Measurements from ENCODE around the gene PIK3CD. TPM values are rescaled to one million over a fixed set of nuclear protein-coding genes. Genes with fewer than 3 reads are reported as not detected.

Gene PIK3CD
- total and polyA plus RNA-seq, 4 donors: 1.8 to 11.3 (median 3.4) TPM

- no peaks in the 10 kb centered on the region for H3K36me3 ChIP-seq (ENCODE audit: control insufficient read depth in 4 of 4, insufficient read depth in 3 of 4, low read depth in 1 of 4, low read length in 3 of 4)
- H3K4me3 ChIP-seq (ENCODE audit: low read depth in 1 of 3, low read length in 3 of 3): peak overlapping the region in 1 of 3 donors; percentile 6
- peak overlapping the region in 1 of 2 donors; percentile 10 for H3K27ac ChIP-seq (ENCODE audit: low read depth in 1 of 2, low read length in 2 of 2)
- no peak for DNase-seq (ENCODE audit: low spot score)
- peaks cover 0 to 5% (median 2%) of the 10 kb centered on the region in 4 donors for H3K4me1 ChIP-seq (ENCODE audit: control insufficient read depth in 4 of 4, insufficient read depth in 4 of 4, low read length in 3 of 4)
- no peaks in the 10 kb centered on the region for H3K9me3 ChIP-seq (ENCODE audit: control insufficient read depth in 4 of 4, low read length in 3 of 4)
- H3K27me3 ChIP-seq (ENCODE audit: control insufficient read depth in 4 of 4, insufficient read depth in 4 of 4, low read length in 3 of 4): no peaks in the 10 kb centered on the region
- H3K9ac ChIP-seq (ENCODE audit: low read depth in 1 of 2, low read length in 2 of 2): no peak overlapping the region
- TF ChIP-seq HNF4A (conservative IDR thresholded peaks at IDR 0.05): no peak
- TF ChIP-seq HNF4G (IDR thresholded peaks at IDR 0.05): no peak
- TF ChIP-seq RAD21 (IDR thresholded peaks at IDR 0.05): no peak
- no peak for TF ChIP-seq SP1 (IDR thresholded peaks at IDR 0.05)
- TF ChIP-seq TAF1 (conservative IDR thresholded peaks at IDR 0.05): no peak
- no peak for TF ChIP-seq JUND (IDR thresholded peaks at IDR 0.05)
- TF ChIP-seq GABPA (IDR thresholded peaks at IDR 0.05 in 1 of 2, conservative IDR thresholded peaks at IDR 0.05 in 1 of 2): no peak
- TF ChIP-seq MAX (IDR thresholded peaks at IDR 0.05): no peak
- TF ChIP-seq RXRA (IDR thresholded peaks at IDR 0.05): no peak
- no peak for TF ChIP-seq REST (IDR thresholded peaks at IDR 0.05)
- TF ChIP-seq NR2F2 (IDR thresholded peaks at IDR 0.05): no peak
- no peak for TF ChIP-seq ATF3 (IDR thresholded peaks at IDR 0.05)
- TF ChIP-seq FOXA2 (IDR thresholded peaks at IDR 0.05): no peak
- no peak for TF ChIP-seq FOXA1 (IDR thresholded peaks at IDR 0.05)
- no peak for TF ChIP-seq EGR1 (IDR thresholded peaks at IDR 0.05; ENCODE audit: low read depth in 2 of 2)
- TF ChIP-seq CTCF (IDR thresholded peaks at IDR 0.05; ENCODE audit: low read depth, low read length, missing input control): no peak
- 47% methylated on average over 29 of the region's 29 CpGs for WGBS
Measured at GRCh38 chr1:9629445-9630201, 21.9 kb upstream of the PIK3CD start.

Data from liver (tissue), 9 donors.